ENCODE measurements around the gene ARL8B.

ARL8B gene

DNA sequence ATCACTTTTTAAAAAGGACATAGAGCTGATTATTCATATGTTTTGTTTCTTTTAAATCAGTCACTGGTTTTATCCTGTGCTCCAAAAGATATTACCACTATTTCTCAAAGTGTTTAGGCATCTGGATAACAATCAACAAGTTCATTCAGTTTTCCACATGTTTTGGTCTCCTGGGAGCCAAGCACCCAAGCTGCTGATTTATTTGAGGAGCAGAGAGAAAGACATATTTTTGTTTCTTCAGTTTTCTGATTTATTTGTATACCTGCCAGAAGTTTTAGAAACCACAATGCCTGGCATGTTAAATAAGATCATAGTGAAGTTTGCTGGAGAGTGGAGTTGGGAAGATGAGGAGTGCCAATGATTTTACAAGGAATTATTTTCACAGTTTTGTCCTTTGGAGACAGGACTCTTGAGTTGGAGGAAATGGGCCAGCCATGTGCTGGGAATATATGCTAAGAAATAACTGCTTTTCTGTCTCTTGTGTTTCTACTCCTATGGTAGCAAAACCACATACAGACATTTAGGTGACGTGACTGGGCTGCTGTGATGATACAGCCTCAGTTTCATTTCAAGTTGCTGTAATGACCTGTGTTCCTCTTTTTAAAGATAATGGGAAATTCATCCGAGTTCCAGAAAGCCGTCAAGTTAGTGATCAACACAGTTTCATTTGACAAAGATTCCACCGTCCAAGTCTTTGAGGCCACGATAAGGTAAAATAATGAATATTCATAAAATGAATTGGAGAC, 77.1 kb downstream of the ARL8B start:
- POLR2A ChIA-PET: no interaction called here
- no peak for DNase-seq (ENCODE audit: extremely low spot score)
- CTCF ChIA-PET: no interaction called here
- TF ChIP-seq ARNT (IDR thresholded peaks at IDR 0.05) (no peak), ELF4 (IDR thresholded peaks at IDR 0.05) (no peak), LEF1 (IDR thresholded peaks at IDR 0.05; ENCODE audit: borderline replicate concordance) (no peak), CTBP1 (IDR thresholded peaks at IDR 0.05; ENCODE audit: borderline replicate concordance) (no peak), SP1 (IDR thresholded peaks at IDR 0.05) (no peak), BHLHE40 (IDR thresholded peaks at IDR 0.05; ENCODE audit: borderline replicate concordance) (no peak), NFRKB (IDR thresholded peaks at IDR 0.05) (no peak), ZNF384 (IDR thresholded peaks at IDR 0.05) (no peak), FOXA1 (IDR thresholded peaks at IDR 0.05) (no peak), HDGF (IDR thresholded peaks at IDR 0.05; ENCODE audit: borderline replicate concordance) (no peak), FOXM1 (IDR thresholded peaks at IDR 0.05; ENCODE audit: borderline replicate concordance) (no peak), L3MBTL2 (conservative IDR thresholded peaks at IDR 0.05) (no peak), FOXK2 (IDR thresholded peaks at IDR 0.05) (no peak), SUZ12 (IDR thresholded peaks at IDR 0.05) (no peak), TARDBP (IDR thresholded peaks at IDR 0.05) (no peak)
- TF ChIP-seq, protein P1, sequence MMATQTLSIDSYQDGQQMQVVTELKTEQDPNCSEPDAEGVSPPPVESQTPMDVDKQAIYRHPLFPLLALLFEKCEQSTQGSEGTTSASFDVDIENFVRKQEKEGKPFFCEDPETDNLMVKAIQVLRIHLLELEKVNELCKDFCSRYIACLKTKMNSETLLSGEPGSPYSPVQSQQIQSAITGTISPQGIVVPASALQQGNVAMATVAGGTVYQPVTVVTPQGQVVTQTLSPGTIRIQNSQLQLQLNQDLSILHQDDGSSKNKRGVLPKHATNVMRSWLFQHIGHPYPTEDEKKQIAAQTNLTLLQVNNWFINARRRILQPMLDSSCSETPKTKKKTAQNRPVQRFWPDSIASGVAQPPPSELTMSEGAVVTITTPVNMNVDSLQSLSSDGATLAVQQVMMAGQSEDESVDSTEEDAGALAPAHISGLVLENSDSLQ (IDR thresholded peaks at IDR 0.05): no peak

DNA sequence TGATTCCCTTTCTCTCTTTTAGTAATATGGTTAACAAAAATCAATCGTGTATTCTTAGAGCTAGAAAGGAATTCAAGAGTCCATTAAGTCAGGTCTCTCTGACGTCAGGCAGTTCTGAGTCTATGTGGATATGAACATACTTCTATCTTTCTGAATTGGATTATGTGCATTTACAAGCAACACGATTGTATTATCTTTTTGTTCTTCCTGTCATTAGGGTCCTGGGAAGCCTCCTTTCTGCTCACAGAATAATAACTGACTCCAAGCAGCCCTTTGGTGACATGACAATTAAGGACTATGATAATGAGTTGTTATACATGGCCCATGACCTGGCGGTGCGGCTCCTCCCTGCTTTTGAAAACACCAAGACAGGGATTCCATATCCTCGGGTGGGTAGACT, 79.4 kb downstream of the ARL8B start:
- ChIA-PET CTCF (no interaction called here), POLR2A (no interaction called here)
- DNase-seq (ENCODE audit: extremely low spot score): no peak
- no peak for TF ChIP-seq LEF1 (IDR thresholded peaks at IDR 0.05; ENCODE audit: borderline replicate concordance)
- TF ChIP-seq, protein P1 (IDR thresholded peaks at IDR 0.05): no peak
- no peak for TF ChIP-seq L3MBTL2 (conservative IDR thresholded peaks at IDR 0.05)
- TF ChIP-seq TARDBP (IDR thresholded peaks at IDR 0.05): no peak
- TF ChIP-seq FOXM1 (IDR thresholded peaks at IDR 0.05; ENCODE audit: borderline replicate concordance): no peak
- TF ChIP-seq BHLHE40 (IDR thresholded peaks at IDR 0.05; ENCODE audit: borderline replicate concordance): no peak
- TF ChIP-seq CTBP1 (IDR thresholded peaks at IDR 0.05; ENCODE audit: borderline replicate concordance): no peak
- TF ChIP-seq NFRKB (IDR thresholded peaks at IDR 0.05): no peak
- TF ChIP-seq FOXA1 (IDR thresholded peaks at IDR 0.05): no peak
- no peak for TF ChIP-seq ELF4 (IDR thresholded peaks at IDR 0.05)
- TF ChIP-seq FOXK2 (IDR thresholded peaks at IDR 0.05): no peak
- no peak for TF ChIP-seq HDGF (IDR thresholded peaks at IDR 0.05; ENCODE audit: borderline replicate concordance)
- no peak for TF ChIP-seq SP1 (IDR thresholded peaks at IDR 0.05)

DNA sequence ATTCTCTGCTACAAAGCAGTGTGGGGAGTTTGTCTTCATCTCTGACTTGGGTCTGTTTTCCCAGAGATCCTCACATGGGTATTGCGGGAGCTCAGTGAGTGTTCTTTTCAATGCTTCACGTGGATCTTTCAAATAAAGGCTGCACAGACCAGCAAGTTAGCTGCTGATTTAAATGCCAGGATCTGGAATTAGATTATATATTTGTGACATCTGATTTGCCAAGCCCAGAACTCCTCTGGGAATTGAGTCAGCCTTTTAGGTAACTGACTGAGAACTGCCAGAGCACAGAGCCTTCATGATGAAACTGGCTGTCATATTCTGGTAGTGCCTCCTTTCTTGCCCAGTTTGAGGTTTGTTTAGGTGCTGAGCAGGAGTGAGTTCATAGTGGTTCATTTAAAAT, 80.1 kb downstream of the ARL8B start:
- POLR2A ChIA-PET: no interaction called here
- CTCF ChIA-PET: no interaction called here
- no peak for TF ChIP-seq ELF4 (IDR thresholded peaks at IDR 0.05)
- no peak for TF ChIP-seq CTBP1 (IDR thresholded peaks at IDR 0.05; ENCODE audit: borderline replicate concordance)
- no peak for TF ChIP-seq FOXK2 (IDR thresholded peaks at IDR 0.05)
- TF ChIP-seq BHLHE40 (IDR thresholded peaks at IDR 0.05; ENCODE audit: borderline replicate concordance): no peak
- no peak for DNase-seq (ENCODE audit: extremely low spot score)

DNA sequence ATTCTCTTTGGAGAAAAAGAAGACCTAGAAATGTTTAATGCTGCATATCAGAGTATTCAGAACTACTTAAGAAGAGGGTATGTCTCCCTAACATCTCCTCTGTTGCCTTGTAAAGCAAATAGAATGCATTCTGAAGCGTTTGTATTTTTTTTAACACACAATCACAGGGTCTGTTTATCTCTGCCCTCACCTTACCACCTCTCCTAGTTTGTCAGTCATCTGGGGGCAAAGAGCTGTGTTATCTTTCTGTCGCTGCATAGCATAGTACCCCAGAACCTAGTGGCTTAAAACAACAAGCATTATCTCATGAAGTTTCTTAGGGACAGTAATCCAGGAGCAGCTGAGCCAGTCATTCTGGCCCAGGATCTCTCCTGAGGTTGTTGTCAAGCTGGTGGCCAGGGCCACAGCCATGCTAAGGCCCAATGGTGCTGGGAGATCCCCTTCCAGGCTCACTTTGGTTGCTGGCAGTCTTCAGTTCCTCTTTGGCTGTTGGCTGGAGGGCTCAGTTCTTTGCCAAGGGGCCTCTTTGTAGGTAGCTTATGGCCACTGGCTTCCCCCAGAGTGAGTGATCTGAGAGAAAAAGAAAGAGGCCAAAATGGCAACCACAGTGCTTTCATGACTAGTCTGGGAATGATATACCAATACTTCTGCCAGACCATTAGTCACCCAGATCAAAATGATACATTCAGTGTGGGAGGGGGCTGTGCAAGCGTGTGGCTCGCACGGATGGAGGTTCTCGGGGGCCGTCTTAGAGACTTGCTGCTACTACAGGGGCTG, 83.3 kb downstream of the ARL8B start:
- ChIA-PET POLR2A (no interaction called here), CTCF (no interaction called here)
- TF ChIP-seq LEF1 (IDR thresholded peaks at IDR 0.05; ENCODE audit: borderline replicate concordance): no peak
- TF ChIP-seq SP1 (IDR thresholded peaks at IDR 0.05): no peak
- TF ChIP-seq, protein P1 (IDR thresholded peaks at IDR 0.05): no peak
- TF ChIP-seq ARNT (IDR thresholded peaks at IDR 0.05): no peak
- TF ChIP-seq FOXM1 (IDR thresholded peaks at IDR 0.05; ENCODE audit: borderline replicate concordance): no peak
- no peak for TF ChIP-seq TARDBP (IDR thresholded peaks at IDR 0.05)
- no peak for TF ChIP-seq ZNF384 (IDR thresholded peaks at IDR 0.05)
- no peak for TF ChIP-seq FOXA1 (IDR thresholded peaks at IDR 0.05)
- TF ChIP-seq NFRKB (IDR thresholded peaks at IDR 0.05): no peak
- no peak for DNase-seq (ENCODE audit: extremely low spot score)

DNA sequence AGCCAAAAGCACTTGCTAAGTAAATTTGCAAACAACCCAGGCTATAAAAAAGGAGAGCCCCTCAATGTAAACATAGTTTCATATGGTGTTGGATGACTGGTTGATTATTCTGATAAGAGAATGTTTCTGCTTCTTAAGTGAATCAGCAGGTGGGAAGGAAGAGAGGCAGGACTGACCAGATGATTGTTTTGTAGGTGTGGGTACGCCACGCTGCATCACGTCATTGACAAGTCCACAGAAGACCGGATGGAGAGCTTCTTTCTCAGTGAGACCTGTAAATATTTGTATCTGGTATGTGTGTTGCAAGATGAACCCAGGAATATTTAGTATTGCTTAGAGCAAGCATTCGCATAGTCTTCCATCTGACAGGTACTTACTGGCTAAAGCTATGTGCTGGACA, 88.8 kb downstream of the ARL8B start:
- TF ChIP-seq HDGF (IDR thresholded peaks at IDR 0.05; ENCODE audit: borderline replicate concordance) (no peak), NFRKB (IDR thresholded peaks at IDR 0.05) (no peak), L3MBTL2 (conservative IDR thresholded peaks at IDR 0.05) (no peak), ELF4 (IDR thresholded peaks at IDR 0.05) (no peak), CTBP1 (IDR thresholded peaks at IDR 0.05; ENCODE audit: borderline replicate concordance) (no peak)
- TF ChIP-seq, protein P1 (IDR thresholded peaks at IDR 0.05): no peak
- CTCF ChIA-PET: no interaction called here
- POLR2A ChIA-PET: no interaction called here
- no peak for DNase-seq (ENCODE audit: extremely low spot score)
